Gastrocnemius medialis (tissue), 4 donors: ENCODE data around the gene RAB17.

Source experiments
- POLR2A ChIP-seq, 2 donors: fragments of 450-650 bp; IDR thresholded peaks; one replicate each; pipeline ENCODE4 v1.6.1; 2017; ENCODE audit warnings: antibody characterized with exemption in 2 of 2, mild to moderate bottlenecking in 2 of 2, moderate library complexity in 2 of 2
- TF ChIP-seq, protein P1 (sequence below), 5 experiments: fragments of 450-650 bp in 3 of 5; fragments of 200-600 bp in 2 of 5; sonication (generic) in 2 of 5; IDR thresholded peaks in 4 of 5; conservative IDR thresholded peaks in 1 of 5; 1 replicate in 4 of 5; 2 replicates in 1 of 5; pipeline ENCODE4 v1.5.1; 2016 to 2019; ENCODE audit warnings: antibody characterized with exemption in 5 of 5, mild to moderate bottlenecking in 3 of 5, moderate library complexity in 3 of 5

DNA sequence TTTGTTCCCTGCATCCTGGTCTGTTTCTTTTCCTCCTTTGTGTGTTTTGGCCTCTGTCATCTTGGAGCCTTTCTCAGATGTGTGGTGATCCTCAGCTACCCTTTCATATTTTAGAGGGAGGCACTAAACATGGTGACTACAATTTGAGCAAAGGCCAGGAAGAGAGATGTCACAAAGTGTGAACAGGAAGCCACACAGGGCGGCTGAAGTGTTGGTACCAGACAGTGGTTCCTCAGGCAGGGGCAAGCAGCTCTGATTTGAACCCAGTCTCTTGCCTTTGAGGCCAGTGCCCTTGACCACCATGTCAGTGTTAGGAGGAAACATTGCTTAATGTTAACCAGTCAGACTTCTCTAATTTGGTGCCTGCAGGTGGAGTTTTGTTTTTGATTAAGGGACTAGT is 46.0 kb upstream of the RAB17 start:
- TF ChIP-seq, protein P1, sequence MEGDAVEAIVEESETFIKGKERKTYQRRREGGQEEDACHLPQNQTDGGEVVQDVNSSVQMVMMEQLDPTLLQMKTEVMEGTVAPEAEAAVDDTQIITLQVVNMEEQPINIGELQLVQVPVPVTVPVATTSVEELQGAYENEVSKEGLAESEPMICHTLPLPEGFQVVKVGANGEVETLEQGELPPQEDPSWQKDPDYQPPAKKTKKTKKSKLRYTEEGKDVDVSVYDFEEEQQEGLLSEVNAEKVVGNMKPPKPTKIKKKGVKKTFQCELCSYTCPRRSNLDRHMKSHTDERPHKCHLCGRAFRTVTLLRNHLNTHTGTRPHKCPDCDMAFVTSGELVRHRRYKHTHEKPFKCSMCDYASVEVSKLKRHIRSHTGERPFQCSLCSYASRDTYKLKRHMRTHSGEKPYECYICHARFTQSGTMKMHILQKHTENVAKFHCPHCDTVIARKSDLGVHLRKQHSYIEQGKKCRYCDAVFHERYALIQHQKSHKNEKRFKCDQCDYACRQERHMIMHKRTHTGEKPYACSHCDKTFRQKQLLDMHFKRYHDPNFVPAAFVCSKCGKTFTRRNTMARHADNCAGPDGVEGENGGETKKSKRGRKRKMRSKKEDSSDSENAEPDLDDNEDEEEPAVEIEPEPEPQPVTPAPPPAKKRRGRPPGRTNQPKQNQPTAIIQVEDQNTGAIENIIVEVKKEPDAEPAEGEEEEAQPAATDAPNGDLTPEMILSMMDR (IDR thresholded peaks at IDR 0.05 in 4 of 5, conservative IDR thresholded peaks at IDR 0.05 in 1 of 5), result no peak
- no peak for TF ChIP-seq POLR2A (IDR thresholded peaks at IDR 0.05)
